NCI-H2196 (cell line): ENCODE measurements around the gene SLCO1A2.

ENCODE experiments used
- DNase-seq: peaks from one replicate; lab custom pipeline; 2025; ENCODE audit not compliant: unreplicated experiment; lab: John Stamatoyannopoulos, UW

Gene SLCO1A2

DNA sequence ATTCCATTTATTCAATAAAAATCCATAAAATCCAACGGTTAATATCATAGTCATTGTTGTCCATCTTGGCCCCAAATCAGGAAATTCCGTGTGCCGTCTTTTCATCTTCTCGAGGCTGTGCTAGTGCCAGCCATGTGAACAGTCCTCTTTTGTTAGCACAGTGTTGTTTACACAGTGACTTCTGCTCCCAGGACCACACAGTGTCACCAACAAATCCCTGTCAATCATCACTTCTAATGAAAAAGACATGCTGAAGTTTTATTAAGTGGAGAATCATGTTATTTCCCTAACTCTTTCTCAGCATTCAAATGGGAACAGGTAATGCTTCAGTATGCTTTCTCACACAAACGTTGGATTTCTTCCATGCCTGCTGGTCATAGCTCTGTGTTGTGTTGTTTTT lies 1.9 kb upstream of the SLCO1A2 start:
- no peak for DNase-seq

GRCh38 chr12:21330682-21331253 lies 3.9 kb downstream of the SLCO1A2 start:
- DNase-seq = peak; percentile 39

DNA sequence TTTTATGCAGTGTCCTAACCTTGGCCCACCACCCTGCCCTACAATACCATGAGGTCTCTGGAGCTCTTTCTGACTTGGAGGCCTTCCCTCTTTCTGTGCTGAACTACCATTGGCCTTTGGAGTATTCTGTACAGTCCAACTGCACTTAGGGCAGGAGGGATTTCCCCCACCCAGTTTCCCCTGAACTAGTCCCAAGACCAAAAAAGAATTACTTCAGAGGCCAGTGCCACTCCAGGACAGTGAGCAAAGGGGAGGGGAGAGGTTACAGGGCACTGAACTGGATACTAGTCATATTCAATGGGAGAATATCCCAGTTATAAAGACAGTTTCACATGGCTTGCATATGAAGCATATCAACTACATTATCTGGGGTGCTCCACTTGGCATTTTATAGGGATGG lies 6.1 kb downstream of the SLCO1A2 start:
- no peak for DNase-seq

DNA sequence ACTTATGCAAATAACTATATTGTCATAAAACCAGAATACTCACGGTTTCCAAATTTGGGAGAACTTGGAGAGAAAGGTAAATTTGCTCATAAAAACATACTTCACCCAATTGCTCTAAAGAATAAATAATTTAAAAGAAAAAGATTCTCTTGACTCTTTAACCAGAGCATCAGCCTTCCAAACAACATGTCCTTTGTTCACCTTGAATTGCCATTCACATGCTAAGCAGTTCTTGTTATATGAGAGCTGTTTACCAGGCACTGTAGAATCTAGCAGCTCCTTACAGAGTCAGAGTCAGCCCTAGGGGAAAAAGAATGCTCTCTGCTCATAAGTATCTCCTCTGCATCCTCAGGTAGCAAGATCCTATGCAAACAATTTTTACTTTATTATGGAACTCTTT lies 10.2 kb downstream of the SLCO1A2 start:
- no peak for DNase-seq

GRCh38 chr12:21323736-21324135 lies 11.0 kb downstream of the SLCO1A2 start:
- DNase-seq = no peak

- DNase-seq = no peak
Observed at GRCh38 chr12:21308785-21309184, 25.9 kb downstream of the SLCO1A2 start.

- DNase-seq = no peak
Observed at GRCh38 chr12:21305661-21306060, 29.1 kb downstream of the SLCO1A2 start.

DNA sequence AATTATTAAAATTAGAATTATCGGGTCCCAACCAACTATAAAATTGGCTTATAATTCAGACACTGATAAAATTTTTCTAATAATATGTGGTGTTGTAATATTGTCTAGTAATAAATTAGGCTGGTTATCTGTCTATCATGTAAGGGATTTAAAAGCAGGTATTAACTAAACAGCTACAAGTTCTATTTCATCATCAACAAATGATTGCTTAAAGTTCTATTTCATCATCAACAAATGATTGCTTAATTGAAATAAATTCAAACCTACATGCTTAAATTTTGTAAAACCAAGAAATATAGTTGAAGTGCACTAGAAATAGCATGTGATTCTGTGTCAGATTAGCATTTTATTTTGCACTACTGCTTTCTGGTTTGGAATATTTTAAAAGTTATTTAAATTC lies 34.1 kb downstream of the SLCO1A2 start:
- no peak for DNase-seq

GRCh38 chr12:21296751-21297406 lies 37.8 kb downstream of the SLCO1A2 start:
- DNase-seq = peak; percentile 49

DNA sequence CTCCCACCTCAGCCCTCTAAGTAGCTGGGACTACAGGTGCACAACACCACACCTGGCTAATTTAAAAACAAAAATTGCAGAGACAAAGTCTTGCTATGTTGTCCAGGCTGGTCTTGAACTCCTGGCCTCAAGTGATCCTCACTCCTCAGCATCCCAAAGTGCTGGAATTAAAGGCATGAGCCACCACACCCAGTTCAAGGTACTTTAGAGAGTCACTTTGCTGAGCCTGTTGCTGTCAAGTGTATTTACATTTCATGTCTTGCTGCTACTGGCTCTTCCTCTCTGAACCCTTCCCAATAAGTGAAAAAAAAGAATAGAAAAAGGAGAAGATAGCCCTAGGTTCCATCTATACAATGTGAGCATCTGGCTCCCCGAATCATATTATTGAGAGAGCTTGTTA lies 38.4 kb downstream of the SLCO1A2 start:
- no peak for DNase-seq

- DNase-seq = no peak
Observed at GRCh38 chr12:21294176-21294575, 40.5 kb downstream of the SLCO1A2 start.

- DNase-seq = no peak
Observed at GRCh38 chr12:21292111-21292510, 42.6 kb downstream of the SLCO1A2 start.

- DNase-seq = no peak
Observed at GRCh38 chr12:21289698-21290097, 45.0 kb downstream of the SLCO1A2 start.

DNA sequence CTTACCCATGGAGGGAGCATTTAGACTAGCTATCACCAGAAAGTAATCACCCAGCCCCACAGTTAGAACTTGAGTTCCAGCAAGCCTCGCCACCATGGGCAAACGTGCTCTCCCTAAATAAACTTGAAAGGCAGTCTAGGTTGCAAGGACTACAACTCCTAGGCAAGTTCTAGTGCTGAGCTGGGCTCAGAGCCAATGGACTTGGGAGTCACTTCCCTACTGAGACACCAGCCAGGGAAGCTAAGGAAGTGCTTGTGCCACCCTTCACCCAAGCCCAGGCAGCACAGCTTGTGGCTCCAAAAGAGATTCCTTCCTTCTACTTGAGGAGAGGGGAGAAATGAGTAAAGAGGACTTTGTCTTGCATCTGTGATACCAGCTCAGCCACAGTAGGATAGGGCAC lies 57.9 kb downstream of the SLCO1A2 start:
- no peak for DNase-seq

DNA sequence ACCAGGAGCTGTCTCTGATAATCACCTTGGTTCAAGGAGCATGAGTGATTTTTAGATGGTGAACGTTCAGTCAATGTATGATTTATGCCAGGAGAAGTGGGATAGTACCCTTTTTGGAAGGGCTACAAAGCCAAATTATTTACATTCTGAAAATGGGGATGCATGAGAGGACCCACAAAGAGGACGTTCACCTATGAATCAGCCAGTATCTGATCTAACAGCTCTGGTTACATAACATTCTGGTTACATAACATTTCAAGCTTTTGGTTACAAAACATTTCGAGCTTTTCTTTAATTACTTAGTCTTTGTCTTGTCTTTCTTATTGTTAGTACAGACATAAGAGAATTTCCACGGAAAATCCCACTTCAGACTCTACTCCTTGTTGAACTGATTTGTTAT lies 68.8 kb downstream of the SLCO1A2 start:
- no peak for DNase-seq

DNA sequence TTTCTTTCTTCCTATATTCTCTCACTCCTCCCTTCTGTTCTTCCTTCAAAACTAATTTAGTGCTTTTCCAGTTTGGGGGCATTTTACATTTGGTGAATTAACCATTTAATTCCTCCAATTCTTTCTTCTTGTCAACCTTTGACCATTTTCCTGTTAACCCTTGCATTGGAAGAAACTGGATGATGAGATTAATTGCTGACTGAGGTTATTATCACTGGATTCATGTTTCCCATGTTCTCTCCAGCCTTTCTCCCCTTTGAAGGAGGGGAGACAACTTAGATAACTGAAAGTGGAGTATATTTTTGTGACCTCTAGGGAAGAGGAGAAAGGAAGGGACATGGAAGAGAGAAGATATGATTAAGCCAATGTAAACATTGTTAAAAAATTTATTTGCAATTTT lies 70.5 kb downstream of the SLCO1A2 start:
- DNase-seq = no peak

GRCh38 chr12:21257172-21257571 lies 77.5 kb downstream of the SLCO1A2 start:
- DNase-seq = no peak

DNA sequence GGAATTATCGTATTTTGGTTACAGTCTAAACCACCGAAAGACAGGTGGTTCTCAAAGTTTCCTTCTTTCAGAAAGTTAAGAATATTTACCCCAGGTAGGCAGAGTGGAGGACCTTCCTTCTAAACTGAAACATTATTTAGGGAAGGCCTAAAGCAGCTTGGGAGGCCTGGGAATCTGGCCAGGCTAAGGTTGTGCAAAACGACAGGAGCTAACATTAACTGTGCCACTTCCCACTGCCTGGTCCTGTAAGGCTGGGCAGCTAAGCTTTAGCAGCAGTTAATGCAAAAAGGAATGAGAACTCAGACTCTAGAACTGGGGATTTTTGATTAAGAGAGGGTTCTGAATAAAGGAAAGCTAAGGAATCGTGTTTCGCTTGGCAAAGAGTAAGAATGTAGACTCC lies 82.6 kb downstream of the SLCO1A2 start:
- no peak for DNase-seq

DNA sequence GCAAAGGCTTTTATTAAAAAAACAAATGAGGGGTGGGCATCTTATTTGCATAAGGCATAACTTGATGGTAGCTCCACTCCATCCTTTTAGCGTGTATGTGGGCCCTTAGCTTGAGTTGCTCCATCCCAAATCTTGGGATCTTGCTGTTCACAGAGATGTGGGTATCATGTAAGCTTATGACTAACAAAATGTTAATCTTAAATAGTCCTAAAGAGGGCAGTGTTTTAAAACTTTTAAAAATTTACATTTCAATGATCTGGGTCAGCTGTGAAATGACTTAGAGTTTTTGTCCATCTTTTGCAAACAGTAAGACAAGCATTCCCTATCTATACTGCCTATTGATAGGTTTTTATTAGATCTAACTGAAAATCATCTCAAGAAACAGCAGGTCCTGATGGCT lies 86.0 kb downstream of the SLCO1A2 start:
- peak; percentile 39 for DNase-seq

GRCh38 chr12:21239866-21240265 lies 94.9 kb downstream of the SLCO1A2 start:
- no peak for DNase-seq

- no peak for DNase-seq
Observed at GRCh38 chr12:21234395-21234794, 100.3 kb downstream of the SLCO1A2 start.

GRCh38 chr12:21223930-21224329 lies 110.8 kb downstream of the SLCO1A2 start:
- DNase-seq = no peak

DNA sequence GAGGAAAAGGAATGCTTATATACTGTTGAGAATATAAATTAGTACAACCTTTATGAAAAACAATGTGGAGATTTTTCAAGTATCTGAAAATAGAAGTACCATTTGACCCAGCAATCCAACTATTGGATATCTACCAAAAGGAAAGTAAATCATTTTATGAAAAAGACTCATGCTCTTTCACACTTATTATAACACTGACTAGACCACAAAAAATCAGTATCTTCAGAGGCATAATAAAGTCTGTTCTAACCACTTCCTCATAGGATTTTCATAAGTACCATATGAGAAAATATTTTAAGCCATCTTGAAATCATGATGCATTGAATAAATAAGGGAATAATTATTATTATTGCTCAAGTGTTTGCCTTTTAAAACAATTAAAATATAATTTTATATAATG lies 112.9 kb downstream of the SLCO1A2 start:
- DNase-seq = no peak
